Naive thymus-derived CD8-positive, alpha-beta T cell (primary cell): ENCODE results near the gene RBFOX2. TPM values are rescaled to one million over a fixed set of nuclear protein-coding genes. Genes with fewer than 3 reads are reported as not detected.
A peak's percentile ranks its signal among the peaks of the same experiment; 100 is the strongest.

Source experiments
- ATAC-seq, 2 donors: fragments of 150-1000 bp; cut with Tn5 transposase in 1 of 2; sonication (Bioruptor Pico), chemical (Tn5 transposase) in 1 of 2; 1 replicate in 1 of 2; 2 replicates in 1 of 2; pipeline ENCODE4 v1.10.0; 2021; ENCODE audit warnings: mild to moderate bottlenecking in 2 of 2, moderate library complexity in 2 of 2
- POLR2A ChIA-PET: fragments of 350-600 bp; sonication (Branson Sonifier 250); formaldehyde crosslinking; loops from one replicate; lab custom pipeline; 2021; ENCODE audit warnings: antibody characterized with exemption; lab: Charles Lee
- DNase-seq, 10 donors: peaks; one replicate each; pipeline versions ENCODE4 v3.0.0 to v3.0.0-alpha.2; 2020 to 2022
- H3K27ac Mint-ChIP-seq, 10 donors: one replicate each; pipeline ENCODE4 v1.8.0; 2020 to 2022; ENCODE audit warnings: mild to moderate bottlenecking in 10 of 10, mixed read lengths in 10 of 10, moderate library complexity in 4 of 10, inconsistent platforms in 1 of 10
- H3K27me3 Mint-ChIP-seq, 5 donors: one replicate each; pipeline ENCODE4 v1.8.0; 2021 to 2022; ENCODE audit warnings: mixed read lengths in 5 of 5
- H3K36me3 Mint-ChIP-seq, 3 donors: one replicate each; pipeline ENCODE4 v1.8.0; 2020 to 2022; ENCODE audit warnings: mixed read lengths in 3 of 3, mild to moderate bottlenecking in 2 of 3, inconsistent platforms in 1 of 3
- H3K4me1 Mint-ChIP-seq, 4 donors: one replicate each; pipeline ENCODE4 v1.8.0; 2021 to 2022; ENCODE audit warnings: mixed read lengths in 4 of 4
- H3K4me3 Mint-ChIP-seq, 10 donors: one replicate each; pipeline ENCODE4 v1.8.0; 2020 to 2022; ENCODE audit warnings: mild to moderate bottlenecking in 10 of 10, mixed read lengths in 10 of 10, moderate library complexity in 6 of 10, inconsistent platforms in 1 of 10
- H3K9me3 Mint-ChIP-seq, 9 donors: one replicate each; pipeline ENCODE4 v1.8.0; 2020 to 2022; ENCODE audit warnings: mixed read lengths in 9 of 9, mild to moderate bottlenecking in 3 of 9, inconsistent platforms in 1 of 9, moderate library complexity in 1 of 9
- polyA plus RNA-seq, 3 donors: library from polyadenylated mRNA; unstranded; fragments of 300-500 nt; fragmentation: Illumina TruSeq; gene quantifications; one replicate each; pipeline ENCODE4 v1.2.3, GENCODE V29; 2021
- total RNA-seq, 8 experiments: library from RNA in 2 of 8; stranded (reverse) in 2 of 8; gene quantifications; one replicate each; pipeline ENCODE4 v1.2.3 and lab custom pipeline; 2021 to 2026

RBFOX2 gene
- total and polyA plus RNA-seq, 5 experiments from 2014 or later, result 0.15 to 1.7 (median 0.84) TPM; not detected in 1

DNA sequence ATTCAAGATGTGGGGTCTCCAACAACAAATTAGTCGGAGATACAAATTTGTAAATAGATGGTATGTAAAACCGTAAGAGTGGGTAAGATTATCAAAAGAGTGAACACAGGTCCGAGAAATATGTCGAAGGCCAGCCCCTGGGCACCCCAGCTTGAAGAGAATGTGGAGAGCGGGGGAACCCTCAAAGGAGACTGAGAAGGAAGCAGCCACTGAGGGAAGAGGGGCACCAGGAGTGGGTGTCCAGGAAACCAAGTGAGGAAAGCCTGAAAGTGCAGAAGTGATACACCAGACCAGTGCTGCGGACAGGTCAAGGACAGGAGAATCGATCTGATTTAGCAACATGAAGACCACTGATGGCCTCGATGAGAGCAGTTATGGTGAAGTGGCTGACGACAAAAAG, 296.5 kb downstream of the RBFOX2 start:
- DNase-seq, result no peak
- no peaks in the 10 kb centered on the region for H3K9me3 Mint-ChIP-seq

DNA sequence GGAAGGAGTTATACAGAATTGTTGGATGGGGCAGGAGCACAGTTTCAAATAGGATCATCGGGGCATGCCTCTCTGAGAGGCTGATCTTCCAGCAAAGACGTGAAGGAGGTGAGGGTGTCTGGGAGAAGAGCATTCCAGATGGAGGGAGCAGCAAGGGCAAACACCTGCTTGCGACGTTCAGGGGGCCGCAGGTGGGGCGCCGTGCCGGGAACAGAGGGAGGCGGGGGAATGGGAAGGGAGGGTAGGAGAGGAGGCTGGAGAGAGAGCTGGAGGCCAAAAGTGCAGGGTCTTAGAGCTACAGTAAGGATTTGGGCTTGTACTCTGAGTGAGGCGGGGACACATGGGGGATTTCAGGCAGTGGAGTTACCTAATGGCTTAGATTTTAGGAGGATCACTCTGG, 297.3 kb downstream of the RBFOX2 start:
- DNase-seq, result no peak
- H3K27ac Mint-ChIP-seq, result no peak overlapping the region
- H3K4me1 Mint-ChIP-seq, result no peaks in the 10 kb centered on the region
- peaks cover 0 to 9% (median 2%) of the 10 kb centered on the region in 5 donors for H3K27me3 Mint-ChIP-seq
- POLR2A ChIA-PET, result no interaction called here
- H3K9me3 Mint-ChIP-seq, result no peaks in the 10 kb centered on the region
- ATAC-seq, result no peak
- H3K4me3 Mint-ChIP-seq, result no peak overlapping the region
- H3K36me3 Mint-ChIP-seq, result no peaks in the 10 kb centered on the region

More for the DNA sequence above, 296.5 kb downstream of the RBFOX2 start:
- peaks cover 0 to 14% (median 3%) of the 10 kb centered on the region in 5 donors for H3K27me3 Mint-ChIP-seq
- POLR2A ChIA-PET, result no interaction called here
- no peaks in the 10 kb centered on the region for H3K36me3 Mint-ChIP-seq
- H3K4me1 Mint-ChIP-seq, result no peaks in the 10 kb centered on the region
- ATAC-seq, result no peak
- H3K27ac Mint-ChIP-seq, result no peak overlapping the region
- no peak overlapping the region for H3K4me3 Mint-ChIP-seq

DNA sequence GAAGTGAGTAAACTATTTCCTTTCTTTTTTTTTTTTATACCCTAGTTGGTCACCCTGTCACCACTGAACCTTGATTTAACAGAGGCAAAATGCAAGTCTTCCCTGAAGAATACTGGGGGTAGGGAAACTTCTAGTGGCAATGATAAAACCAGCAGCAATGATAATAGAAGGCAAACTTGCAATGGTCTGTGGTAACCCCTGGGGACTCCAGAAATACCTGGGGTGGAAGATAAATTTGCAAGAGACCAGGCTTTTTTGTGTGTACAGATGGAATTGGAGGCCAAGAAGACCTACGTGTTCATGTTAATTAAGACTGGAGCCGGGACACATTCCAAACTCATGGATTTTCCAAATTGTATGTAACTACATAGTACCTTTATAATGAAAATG, 299.3 kb downstream of the RBFOX2 start:
- Mint-ChIP-seq H3K27me3 (peaks cover 0 to 11% (median 2%) of the 10 kb centered on the region in 5 donors), H3K36me3 (no peaks in the 10 kb centered on the region), H3K4me1 (no peaks in the 10 kb centered on the region), H3K27ac (no peak overlapping the region), H3K4me3 (no peak overlapping the region), H3K9me3 (no peaks in the 10 kb centered on the region)
- ATAC-seq (no peak), DNase-seq (no peak)
- POLR2A ChIA-PET, result interaction anchor here (0.5 kb wide), 1 partner anchor 386 kb away, joined by 3 read pairs; no protein-coding TSS in a partner anchor

GRCh38 chr22:35728639-35729308, 299.9 kb downstream of the RBFOX2 start:
- no peaks in the 10 kb centered on the region for H3K9me3 Mint-ChIP-seq
- POLR2A ChIA-PET, result interaction anchor here (0.5 kb wide), 1 partner anchor 386 kb away, joined by 3 read pairs; no protein-coding TSS in a partner anchor
- DNase-seq (no peak), ATAC-seq (no peak)
- H3K4me1 Mint-ChIP-seq, result no peaks in the 10 kb centered on the region
- H3K4me3 Mint-ChIP-seq, result no peak overlapping the region
- peak overlapping the region in 3 of 10 donors; percentile 4 to 46 (median 29) for H3K27ac Mint-ChIP-seq
- no peaks in the 10 kb centered on the region for H3K36me3 Mint-ChIP-seq
- H3K27me3 Mint-ChIP-seq, result peaks cover 0 to 11% (median 2%) of the 10 kb centered on the region in 5 donors

DNA sequence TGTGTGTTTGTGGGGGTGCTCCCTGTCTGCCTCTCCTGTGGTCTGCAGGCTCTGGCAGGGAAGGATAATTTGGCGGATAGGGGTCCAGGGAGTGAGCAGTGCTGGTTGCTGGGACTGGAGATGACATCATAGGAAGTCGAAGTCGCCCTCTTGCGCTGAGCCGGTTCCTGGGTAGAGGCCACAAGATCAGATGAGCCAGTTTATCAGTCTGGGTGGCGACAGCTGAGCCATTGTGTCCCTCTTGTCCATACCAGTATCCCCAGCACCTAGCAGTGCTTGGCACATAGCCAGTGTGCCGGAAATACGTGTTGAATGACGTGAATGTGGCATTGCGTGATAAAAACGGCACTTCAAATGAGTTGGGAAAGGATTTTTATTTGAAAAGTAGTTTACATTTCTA, 301.2 kb downstream of the RBFOX2 start:
- no peak overlapping the region for H3K27ac Mint-ChIP-seq
- POLR2A ChIA-PET, result no interaction called here
- peaks cover 0 to 11% (median 2%) of the 10 kb centered on the region in 5 donors for H3K27me3 Mint-ChIP-seq
- peaks cover 0 to 2% (median 0%) of the 10 kb centered on the region in 4 donors for H3K4me1 Mint-ChIP-seq
- no peak overlapping the region for H3K4me3 Mint-ChIP-seq
- ATAC-seq, result no peak
- no peak for DNase-seq
- no peaks in the 10 kb centered on the region for H3K9me3 Mint-ChIP-seq
- H3K36me3 Mint-ChIP-seq, result no peaks in the 10 kb centered on the region

DNA sequence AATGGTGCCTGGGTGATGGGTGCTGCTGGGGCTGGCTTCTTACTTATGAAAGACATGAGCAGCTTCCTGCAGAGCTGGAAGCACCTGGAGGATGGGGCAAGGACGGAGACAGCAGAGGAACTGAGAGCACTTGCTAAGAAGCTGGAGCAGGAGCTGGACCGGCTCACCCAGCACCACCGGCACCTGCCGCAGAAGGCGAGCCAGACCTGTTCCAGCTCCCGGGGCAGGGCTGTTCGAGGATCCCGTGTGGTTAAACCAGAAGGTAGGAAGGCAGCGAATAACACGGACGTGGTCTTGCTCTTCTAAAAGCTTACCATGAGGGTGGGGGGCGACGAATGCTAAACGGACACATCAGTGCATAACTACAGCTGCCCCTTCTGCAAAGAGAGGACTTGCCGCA, 301.7 kb downstream of the RBFOX2 start:
- peaks cover 0 to 2% (median 0%) of the 10 kb centered on the region in 4 donors for H3K4me1 Mint-ChIP-seq
- no peak for ATAC-seq
- H3K36me3 Mint-ChIP-seq, result no peaks in the 10 kb centered on the region
- peak overlapping the region in 1 of 10 donors; percentile 35 for H3K27ac Mint-ChIP-seq
- no peaks in the 10 kb centered on the region for H3K9me3 Mint-ChIP-seq
- H3K27me3 Mint-ChIP-seq, result peaks cover 0 to 11% (median 2%) of the 10 kb centered on the region in 5 donors
- POLR2A ChIA-PET, result no interaction called here
- DNase-seq, result no peak
- H3K4me3 Mint-ChIP-seq, result no peak overlapping the region

GRCh38 chr22:35726398-35726797, 302.2 kb downstream of the RBFOX2 start:
- H3K27ac Mint-ChIP-seq, result no peak overlapping the region
- POLR2A ChIA-PET, result no interaction called here

DNA sequence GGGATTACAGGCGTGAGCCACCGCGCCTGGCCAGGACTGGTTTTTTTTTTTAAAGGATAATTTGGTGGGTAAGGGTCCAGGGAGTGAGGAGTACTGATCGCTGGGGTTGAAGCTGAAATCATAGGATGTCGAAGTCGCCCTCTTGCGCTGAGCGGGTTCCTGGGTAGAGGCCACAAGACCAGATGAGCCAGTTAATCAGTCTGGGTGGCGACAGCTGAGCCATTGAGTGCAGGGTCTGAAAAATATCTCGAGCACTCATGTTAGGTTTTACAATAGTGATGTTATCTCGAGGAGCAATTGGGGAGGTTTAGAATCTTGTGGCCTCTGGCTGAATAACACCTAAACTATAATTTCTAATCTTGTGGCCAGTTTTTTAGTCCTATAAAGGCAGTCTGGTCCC, 303.1 kb downstream of the RBFOX2 start:
- Mint-ChIP-seq H3K4me1 (peaks cover 0 to 2% (median 0%) of the 10 kb centered on the region in 4 donors), H3K4me3 (no peak overlapping the region), H3K9me3 (no peaks in the 10 kb centered on the region), H3K36me3 (no peaks in the 10 kb centered on the region), H3K27me3 (peaks cover 0 to 3% (median 0%) of the 10 kb centered on the region in 5 donors), H3K27ac (no peak overlapping the region)
- DNase-seq (no peak), ATAC-seq (no peak)
- POLR2A ChIA-PET, result no interaction called here

More at GRCh38 chr22:35726398-35726797, 302.2 kb downstream of the RBFOX2 start:
- no peaks in the 10 kb centered on the region for H3K36me3 Mint-ChIP-seq
- no peaks in the 10 kb centered on the region for H3K9me3 Mint-ChIP-seq
- no peak for DNase-seq
- H3K4me1 Mint-ChIP-seq, result peaks cover 0 to 2% (median 0%) of the 10 kb centered on the region in 4 donors
- H3K27me3 Mint-ChIP-seq, result peaks cover 0 to 10% (median under 1%) of the 10 kb centered on the region in 5 donors
- no peak for ATAC-seq
- H3K4me3 Mint-ChIP-seq, result no peak overlapping the region

GRCh38 chr22:35721960-35722359, 306.7 kb downstream of the RBFOX2 start:
- H3K4me1 Mint-ChIP-seq, result peaks cover 0 to 2% (median 0%) of the 10 kb centered on the region in 4 donors
- ATAC-seq, result no peak
- H3K4me3 Mint-ChIP-seq, result no peak overlapping the region
- POLR2A ChIA-PET, result no interaction called here
- peaks cover 0 to 2% (median 0%) of the 10 kb centered on the region in 5 donors for H3K27me3 Mint-ChIP-seq
- H3K9me3 Mint-ChIP-seq, result no peaks in the 10 kb centered on the region
- H3K36me3 Mint-ChIP-seq, result no peaks in the 10 kb centered on the region
- H3K27ac Mint-ChIP-seq, result no peak overlapping the region
- DNase-seq, result no peak

- Mint-ChIP-seq H3K4me3 (no peak overlapping the region), H3K4me1 (peaks cover 0 to 2% (median 0%) of the 10 kb centered on the region in 4 donors), H3K27ac (no peak overlapping the region), H3K36me3 (no peaks in the 10 kb centered on the region), H3K27me3 (peaks cover 0 to 6% (median 3%) of the 10 kb centered on the region in 5 donors), H3K9me3 (peaks cover 0 to 1% (median 0%) of the 10 kb centered on the region in 9 donors)
- ATAC-seq, result no peak
- no peak for DNase-seq
- POLR2A ChIA-PET, result no interaction called here
Measured at GRCh38 chr22:35719212-35719875, 309.3 kb downstream of the RBFOX2 start.

DNA sequence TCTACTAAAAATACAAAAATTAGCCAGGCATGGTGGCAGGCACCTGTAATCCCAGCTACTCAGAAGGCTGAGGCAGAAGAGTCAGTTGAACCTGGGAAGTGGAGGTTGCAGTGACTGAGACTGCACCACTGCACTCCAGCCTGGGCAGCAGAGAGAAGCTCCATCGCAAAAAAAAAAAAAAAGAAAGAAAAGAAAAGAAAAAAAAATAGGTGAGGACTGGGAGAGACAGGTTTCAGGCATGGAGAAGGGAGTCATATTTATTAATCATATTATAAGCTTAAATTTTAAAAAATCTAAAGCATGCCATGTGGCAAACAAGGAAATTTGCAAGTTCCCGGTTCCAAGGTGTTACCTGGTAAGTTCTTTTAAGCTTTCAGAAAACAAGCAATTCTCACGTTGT, 311.1 kb downstream of the RBFOX2 start, which contains the start of gene APOL5:
Gene APOL5 (plus strand): TSS at position 301 of the 400 bp plus-strand sequence. CDS start 0 bp downstream, at position 301.
- POLR2A ChIA-PET, result no interaction called here
- no peak within 1 kb of the TSS for H3K4me3 Mint-ChIP-seq
- peaks cover 0 to 12% (median 8%) of the 10 kb centered on the region in 3 donors for H3K36me3 Mint-ChIP-seq
- peaks cover 0 to 7% (median 6%) of the 10 kb centered on the region in 5 donors for H3K27me3 Mint-ChIP-seq
- DNase-seq (no peak), ATAC-seq (no peak)
- H3K27ac Mint-ChIP-seq, result no peak within 1 kb of the TSS
- peaks cover 0 to 10% (median 5%) of the 10 kb centered on the region in 9 donors for H3K9me3 Mint-ChIP-seq
- H3K4me1 Mint-ChIP-seq, result no peaks in the 10 kb centered on the region

GRCh38 chr22:35712672-35713071, 316.0 kb downstream of the RBFOX2 start:
- DNase-seq (no peak), ATAC-seq (no peak)
- peaks cover 0 to 10% (median 6%) of the 10 kb centered on the region in 5 donors for H3K27me3 Mint-ChIP-seq
- POLR2A ChIA-PET, result no interaction called here
- H3K27ac Mint-ChIP-seq, result no peak overlapping the region
- H3K4me1 Mint-ChIP-seq, result peaks cover 0 to 2% (median 0%) of the 10 kb centered on the region in 4 donors
- H3K36me3 Mint-ChIP-seq, result peaks cover 0 to 12% (median 8%) of the 10 kb centered on the region in 3 donors
- H3K4me3 Mint-ChIP-seq, result no peak overlapping the region
- H3K9me3 Mint-ChIP-seq, result peaks cover 0 to 11% (median 5%) of the 10 kb centered on the region in 9 donors

GRCh38 chr22:35711336-35711735, 317.3 kb downstream of the RBFOX2 start:
- DNase-seq (no peak), ATAC-seq (no peak)
- H3K4me1 Mint-ChIP-seq, result peaks cover 0 to 2% (median 0%) of the 10 kb centered on the region in 4 donors
- H3K27me3 Mint-ChIP-seq, result peaks cover 0 to 10% (median 6%) of the 10 kb centered on the region in 5 donors
- peaks cover 0 to 12% (median 8%) of the 10 kb centered on the region in 3 donors for H3K36me3 Mint-ChIP-seq
- H3K9me3 Mint-ChIP-seq, result peaks cover 0 to 11% (median 5%) of the 10 kb centered on the region in 9 donors
- H3K4me3 Mint-ChIP-seq, result no peak overlapping the region
- no peak overlapping the region for H3K27ac Mint-ChIP-seq
- POLR2A ChIA-PET, result no interaction called here
